Colonic mucosa (tissue), 4 donors: ENCODE measurements around the gene RPL41. TPM values are rescaled to one million over a fixed set of nuclear protein-coding genes. Genes with fewer than 3 reads are reported as not detected.
"Not testable (repeated sequence)": the region's sequence is repeated elsewhere in the genome, so short reads cannot be mapped to it uniquely, and the experiment has no call there.

Experiments used
- DNase-seq: peaks from one replicate; pipeline ENCODE4 v3.0.0-alpha.2; 2020
- H3K27ac ChIP-seq: fragments of 200-600 bp; one replicate; pipeline ENCODE4 v1.8.0; 2021
- H3K27me3 ChIP-seq: fragments of 200-600 bp; one replicate; pipeline ENCODE4 v1.8.0; 2021
- H3K36me3 ChIP-seq: fragments of 200-600 bp; one replicate; pipeline ENCODE4 v1.8.0; 2021
- H3K4me1 ChIP-seq: fragments of 200-600 bp; one replicate; pipeline ENCODE4 v1.8.0; 2021; ENCODE audit warnings: mild to moderate bottlenecking
- H3K4me3 ChIP-seq: fragments of 200-600 bp; one replicate; pipeline ENCODE4 v1.8.0; 2021
- H3K9ac ChIP-seq, 2 donors: one replicate each; pipeline ENCODE4 v1.7.0; 2013; ENCODE audit warnings: control low read depth in 2 of 2, low read depth in 2 of 2, low read length in 2 of 2
- H3K9me3 ChIP-seq: fragments of 200-600 bp; one replicate; pipeline ENCODE4 v1.8.0; 2021
- CTCF ChIP-seq: fragments of 200-600 bp; IDR thresholded peaks from one replicate; pipeline ENCODE4 v1.8.0; 2022; ENCODE audit warnings: antibody characterized with exemption, mild to moderate bottlenecking
- intact Hi-C: fragments of 100-400 bp; cut with DNase I; formaldehyde crosslinking; loops from one replicate; pipeline ENCODE4 v1.14.1; 2022
- total RNA-seq, 2 donors: library from RNA; stranded (reverse); fragmentation: NEBNext Ultra II Directional in 1 of 2; extraction: Animal tissue kit (Norgen Biotek cat#: 25700) in 1 of 2; gene quantifications; one replicate each; pipeline ENCODE4 v1.2.1, GENCODE V29; 2021
- donor health status: healthy.
- donor health status: DM: no; HTN: no; CAD: no.
- donor health status: DM: no; HTN: no; CAD: no.

Gene RPL41
- total RNA-seq, 2 donors from 2014 or later, result 3,248 to 3,669 TPM

DNA sequence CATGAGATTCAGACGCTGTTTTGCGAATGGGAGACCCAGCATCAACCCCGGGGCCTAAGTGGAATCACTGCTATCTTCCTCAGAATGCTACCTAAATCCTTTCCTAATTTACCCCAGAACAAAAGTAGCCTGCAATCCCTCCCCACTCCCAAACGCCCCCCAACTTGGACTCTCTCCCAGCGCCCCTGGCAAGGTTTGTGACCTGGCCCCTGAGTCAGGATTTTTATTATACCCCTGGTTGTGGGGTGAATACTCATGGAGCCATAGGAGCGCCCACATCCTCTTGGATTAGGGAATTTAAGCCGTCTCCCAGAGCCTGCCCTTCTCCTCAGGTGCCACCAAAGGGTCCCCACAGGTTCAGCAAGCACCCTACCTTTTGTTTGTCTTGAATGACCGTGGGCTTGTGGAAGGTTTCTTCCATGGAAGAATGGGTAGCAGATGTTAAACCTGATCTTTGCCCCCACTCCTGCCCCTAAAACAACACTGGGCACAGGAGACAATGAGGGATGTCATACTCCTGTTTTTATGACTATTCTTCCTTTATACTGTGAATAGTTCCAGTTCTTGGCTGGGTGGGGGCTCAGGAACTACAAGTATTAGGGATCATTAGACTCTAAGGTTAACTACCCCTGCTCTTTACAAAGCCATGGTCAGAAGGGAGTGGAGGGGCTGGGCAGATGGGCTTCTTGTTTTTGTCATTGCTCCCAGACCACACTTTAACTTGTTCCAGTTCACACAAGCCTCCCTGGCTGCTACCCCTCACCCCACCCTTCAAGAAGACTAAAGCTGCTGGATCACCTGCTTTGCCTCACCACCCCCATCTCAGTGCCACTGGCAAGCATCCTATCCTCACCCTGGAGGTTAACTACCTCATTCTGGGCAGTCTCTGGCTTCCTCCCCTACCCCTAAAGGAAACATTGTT is 36.6 kb downstream of the RPL41 start:
- no peak for DNase-seq
- no peaks in the 10 kb centered on the region for H3K27me3 ChIP-seq
- no peak overlapping the region for H3K27ac ChIP-seq
- intact Hi-C loops, result no loop called here
- H3K9ac ChIP-seq, result peak overlapping the region; percentile 75 to 92
- peak overlapping the region; percentile 42 for H3K4me3 ChIP-seq
- H3K36me3 ChIP-seq, result no peaks in the 10 kb centered on the region
- no peaks in the 10 kb centered on the region for H3K9me3 ChIP-seq
- no peak for TF ChIP-seq CTCF
- peaks cover 12% of the 10 kb centered on the region for H3K4me1 ChIP-seq

GRCh38 chr12:56153678-56154065 is 37.2 kb downstream of the RPL41 start:
- no peaks in the 10 kb centered on the region for H3K36me3 ChIP-seq
- TF ChIP-seq CTCF, result no peak
- no peaks in the 10 kb centered on the region for H3K9me3 ChIP-seq
- intact Hi-C loops, result no loop called here
- no peak overlapping the region for H3K4me3 ChIP-seq
- no peak overlapping the region for H3K27ac ChIP-seq
- H3K4me1 ChIP-seq, result peaks cover 12% of the 10 kb centered on the region
- no peak for DNase-seq
- no peak overlapping the region for H3K9ac ChIP-seq
- H3K27me3 ChIP-seq, result no peaks in the 10 kb centered on the region

DNA sequence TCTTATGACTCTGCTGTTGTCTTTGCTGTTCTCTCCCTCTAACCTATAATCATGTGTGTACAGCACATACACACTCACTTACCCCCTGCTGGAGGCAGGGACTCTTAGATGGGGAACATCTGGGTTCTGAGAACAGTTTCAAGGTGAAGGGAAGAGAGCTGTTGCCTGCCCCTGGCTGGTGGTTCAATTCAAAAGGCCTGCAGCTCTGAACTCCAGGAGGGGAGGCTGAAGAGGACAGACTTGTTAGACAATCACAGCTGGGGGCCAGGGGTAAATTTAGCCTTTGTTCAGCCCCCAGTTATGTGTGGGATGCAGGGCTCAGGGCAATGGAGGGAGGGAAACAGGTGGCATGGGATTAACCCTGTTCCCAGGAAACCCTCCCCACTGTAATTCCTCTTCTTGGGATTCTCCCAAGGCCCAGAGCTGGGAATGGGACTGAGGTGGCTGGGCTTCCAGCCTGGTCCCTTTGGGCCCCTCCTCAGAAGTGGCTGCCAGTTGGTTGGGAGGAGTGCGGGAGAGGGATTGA is 37.9 kb downstream of the RPL41 start:
- Histone ChIP-seq H3K9ac (peak overlapping the region in 1 of 2 donors; percentile 9), H3K9me3 (no peaks in the 10 kb centered on the region), H3K4me3 (no peak overlapping the region), H3K27me3 (no peaks in the 10 kb centered on the region), H3K27ac (no peak overlapping the region), H3K4me1 (peaks cover 12% of the 10 kb centered on the region), H3K36me3 (no peaks in the 10 kb centered on the region)
- TF ChIP-seq CTCF, result no peak
- no peak for DNase-seq
- intact Hi-C loops, result no loop called here

DNA sequence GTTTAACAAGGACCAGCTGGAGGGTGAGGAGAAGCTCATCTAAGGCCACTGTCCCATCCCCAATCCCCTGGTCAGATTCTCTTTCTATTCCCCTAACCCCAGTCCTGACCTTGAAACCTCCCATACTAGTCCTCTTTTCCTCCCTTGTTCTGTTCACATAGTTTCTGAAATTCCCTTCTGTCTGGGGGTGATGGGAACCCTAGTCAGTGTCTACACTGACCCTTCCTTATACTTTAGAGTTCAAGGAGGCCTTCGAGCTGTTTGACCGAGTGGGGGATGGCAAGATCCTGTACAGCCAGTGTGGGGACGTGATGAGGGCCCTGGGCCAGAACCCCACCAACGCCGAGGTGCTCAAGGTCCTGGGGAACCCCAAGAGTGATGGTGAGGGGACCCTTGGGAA is 38.4 kb downstream of the RPL41 start:
- no peak for TF ChIP-seq CTCF
- no peaks in the 10 kb centered on the region for H3K36me3 ChIP-seq

DNA sequence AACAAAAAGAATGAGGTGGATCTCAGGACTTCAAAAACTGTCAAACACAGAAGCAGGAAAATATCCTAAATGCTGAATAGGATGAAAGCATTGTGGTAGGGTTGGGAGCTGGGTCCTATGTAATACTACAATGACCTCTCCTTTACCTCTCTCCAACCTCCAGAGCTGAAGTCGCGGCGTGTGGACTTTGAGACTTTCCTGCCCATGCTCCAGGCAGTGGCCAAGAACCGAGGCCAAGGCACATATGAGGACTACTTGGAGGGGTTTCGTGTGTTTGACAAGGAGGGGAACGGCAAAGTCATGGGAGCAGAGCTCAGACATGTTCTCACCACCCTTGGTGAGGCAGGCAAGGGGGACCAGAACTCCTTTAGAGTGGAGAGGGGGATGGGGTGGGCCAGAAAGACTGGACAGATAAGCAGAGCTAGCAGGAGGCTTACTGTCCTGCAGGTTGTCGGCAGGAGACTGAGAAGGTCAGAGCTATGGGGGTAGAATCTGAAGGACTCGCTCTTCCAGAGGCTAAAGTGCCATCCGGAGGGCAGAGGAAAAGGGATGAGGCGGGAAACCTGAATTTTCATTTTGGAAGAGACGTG is 38.9 kb downstream of the RPL41 start:
- Histone ChIP-seq H3K4me1 (peaks cover 17% of the 10 kb centered on the region), H3K4me3 (no peak overlapping the region), H3K9ac (no peak overlapping the region), H3K27me3 (no peaks in the 10 kb centered on the region), H3K36me3 (no peaks in the 10 kb centered on the region), H3K27ac (no peak overlapping the region), H3K9me3 (no peaks in the 10 kb centered on the region)
- no peak for TF ChIP-seq CTCF
- no peak for DNase-seq
- intact Hi-C loops, result no loop called here

More for the DNA sequence above, 38.4 kb downstream of the RPL41 start:
- no peak overlapping the region for H3K4me3 ChIP-seq
- H3K9me3 ChIP-seq, result no peaks in the 10 kb centered on the region
- intact Hi-C loops, result no loop called here
- H3K4me1 ChIP-seq, result peaks cover 12% of the 10 kb centered on the region
- H3K27ac ChIP-seq, result no peak overlapping the region
- no peaks in the 10 kb centered on the region for H3K27me3 ChIP-seq
- no peak overlapping the region for H3K9ac ChIP-seq
- DNase-seq, result no peak

DNA sequence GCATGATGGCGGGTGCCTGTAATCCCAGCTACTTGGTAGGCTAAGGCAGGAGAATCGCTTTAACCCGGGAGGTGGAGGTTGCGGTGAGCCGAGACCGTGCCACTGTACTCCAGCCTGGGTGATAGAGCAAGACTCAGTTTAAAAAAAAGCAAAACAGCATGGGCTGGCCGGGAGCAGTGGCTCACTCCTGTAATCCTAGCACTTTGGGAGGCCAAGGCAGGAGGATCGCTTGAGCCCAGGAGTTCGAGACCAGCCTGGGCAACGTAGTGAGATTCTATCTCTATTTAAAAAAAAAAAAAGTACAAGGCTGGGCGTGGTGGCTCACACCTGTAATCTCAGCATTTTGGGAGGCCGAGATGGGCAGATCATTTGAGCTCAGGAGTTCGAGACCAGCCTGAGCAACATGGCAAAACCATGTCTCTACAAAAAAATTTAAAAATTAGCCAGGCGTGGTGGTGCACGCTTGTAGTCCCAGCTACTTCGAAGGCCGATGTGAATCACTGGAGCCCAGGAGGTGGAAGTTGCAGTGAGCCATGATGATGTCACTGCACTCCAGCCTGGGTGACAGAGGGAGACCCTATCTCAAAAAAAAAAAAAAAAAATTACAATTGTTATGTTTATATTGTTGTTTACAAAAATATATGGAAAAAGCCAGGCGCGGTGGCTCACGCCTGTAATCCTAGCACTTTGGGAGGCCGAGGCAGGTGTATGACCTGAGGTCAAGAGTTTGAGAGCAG is 40.2 kb downstream of the RPL41 start:
- peak overlapping the region; percentile 76 for H3K4me3 ChIP-seq
- peak overlapping the region in 1 of 2 donors; percentile 100 for H3K9ac ChIP-seq
- intact Hi-C loops, DNase-seq, H3K9me3 ChIP-seq, H3K27me3 ChIP-seq, H3K36me3 ChIP-seq: not testable (repeated sequence)
- peaks cover 10% of the 10 kb centered on the region for H3K4me1 ChIP-seq
- peak overlapping the region; percentile 94 for H3K27ac ChIP-seq
